Measurements from ENCODE around the gene CCND2.
A peak's percentile ranks its signal among the peaks of the same experiment; 100 is the strongest.

CCND2 gene

GRCh38 chr12:4271717-4272423 is 1.7 kb upstream of the CCND2 start:
- Histone ChIP-seq H3K9me3 (ENCODE audit: control insufficient read depth in 1 of 2, low read length in 2 of 2) (no peaks in the 10 kb centered on the region), H3K4me3 (ENCODE audit: low read depth in 1 of 2, low read length in 2 of 2) (peak overlapping the region; percentile 91 to 99), H3K27ac (ENCODE audit: low read length) (peak overlapping the region; percentile 97), H3K27me3 (ENCODE audit: low read depth, low read length) (no peaks in the 10 kb centered on the region), H3K4me1 (ENCODE audit: control insufficient read depth in 1 of 2, insufficient read depth in 2 of 2, low read length in 2 of 2) (peaks cover 12 to 19% of the 10 kb centered on the region in 2 donors), H3K36me3 (ENCODE audit: control insufficient read depth in 1 of 2, insufficient read depth in 2 of 2, low read length in 2 of 2) (peaks cover 0 to 4% of the 10 kb centered on the region in 2 donors)

- no peaks in the 10 kb centered on the region for H3K27me3 ChIP-seq (ENCODE audit: low read depth, low read length)
- peaks cover 0 to 4% of the 10 kb centered on the region in 2 donors for H3K36me3 ChIP-seq (ENCODE audit: control insufficient read depth in 1 of 2, insufficient read depth in 2 of 2, low read length in 2 of 2)
- peaks cover 20 to 27% of the 10 kb centered on the region in 2 donors for H3K4me1 ChIP-seq (ENCODE audit: control insufficient read depth in 1 of 2, insufficient read depth in 2 of 2, low read length in 2 of 2)
- no peaks in the 10 kb centered on the region for H3K9me3 ChIP-seq (ENCODE audit: control insufficient read depth in 1 of 2, low read length in 2 of 2)
- peak overlapping the region; percentile 97 for H3K27ac ChIP-seq (ENCODE audit: low read length)
- H3K4me3 ChIP-seq (ENCODE audit: low read depth in 1 of 2, low read length in 2 of 2), result peak overlapping the region; percentile 91 to 99
Measured at GRCh38 chr12:4272424-4273272, 914 bp upstream of the CCND2 start.

- Histone ChIP-seq H3K27me3 (ENCODE audit: low read depth, low read length) (no peaks in the 10 kb centered on the region), H3K4me1 (ENCODE audit: control insufficient read depth in 1 of 2, insufficient read depth in 2 of 2, low read length in 2 of 2) (peaks cover 26 to 33% of the 10 kb centered on the region in 2 donors), H3K27ac (ENCODE audit: low read length) (peak overlapping the region; percentile 97), H3K4me3 (ENCODE audit: low read depth in 1 of 2, low read length in 2 of 2) (peak overlapping the region; percentile 91 to 99), H3K36me3 (ENCODE audit: control insufficient read depth in 1 of 2, insufficient read depth in 2 of 2, low read length in 2 of 2) (peaks cover 0 to 4% of the 10 kb centered on the region in 2 donors), H3K9me3 (ENCODE audit: control insufficient read depth in 1 of 2, low read length in 2 of 2) (no peaks in the 10 kb centered on the region)
Measured at GRCh38 chr12:4273273-4273651, 300 bp upstream of the CCND2 start.

DNA sequence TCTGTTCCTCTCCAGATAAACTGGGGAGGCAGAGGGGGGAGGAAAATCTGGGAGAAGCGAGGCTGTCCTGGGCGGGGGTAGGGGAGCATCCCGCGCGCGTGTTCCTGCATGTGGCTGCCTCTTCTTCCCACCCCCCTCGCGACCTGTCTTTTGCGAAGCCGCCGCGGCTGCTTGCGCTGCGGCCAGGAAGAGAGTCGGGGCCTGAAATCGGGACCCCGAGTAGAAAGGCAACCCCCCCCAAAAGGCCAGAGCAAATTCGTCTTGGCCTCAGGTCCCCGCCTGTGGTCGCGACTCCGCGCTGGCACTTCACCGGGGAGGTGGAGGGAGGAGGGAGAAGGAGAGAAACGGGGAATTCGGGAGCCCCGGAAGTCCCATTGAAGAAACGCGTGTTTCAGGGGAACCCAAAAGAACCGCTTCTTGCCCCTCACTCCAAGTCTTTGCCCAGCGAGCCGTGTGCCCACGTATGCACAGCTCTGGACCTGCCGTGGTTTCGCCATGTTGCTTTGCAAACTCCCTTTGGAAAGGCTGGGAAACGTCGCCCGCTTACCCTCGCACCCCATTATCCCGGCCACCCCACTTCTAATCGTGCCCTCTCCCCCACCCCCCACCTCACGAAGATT is 944 bp downstream of the CCND2 start:
- Histone ChIP-seq H3K36me3 (ENCODE audit: control insufficient read depth in 1 of 2, insufficient read depth in 2 of 2, low read length in 2 of 2) (peaks cover 0 to 8% of the 10 kb centered on the region in 2 donors), H3K27me3 (ENCODE audit: low read depth, low read length) (no peaks in the 10 kb centered on the region), H3K4me3 (ENCODE audit: low read depth in 1 of 2, low read length in 2 of 2) (peak overlapping the region; percentile 91 to 99), H3K9me3 (ENCODE audit: control insufficient read depth in 1 of 2, low read length in 2 of 2) (no peaks in the 10 kb centered on the region), H3K27ac (ENCODE audit: low read length) (peak overlapping the region; percentile 97), H3K4me1 (ENCODE audit: control insufficient read depth in 1 of 2, insufficient read depth in 2 of 2, low read length in 2 of 2) (peaks cover 30 to 46% of the 10 kb centered on the region in 2 donors)

GRCh38 chr12:4275016-4275869 is 1.7 kb downstream of the CCND2 start:
- Histone ChIP-seq H3K36me3 (ENCODE audit: control insufficient read depth in 1 of 2, insufficient read depth in 2 of 2, low read length in 2 of 2) (peaks cover 2 to 15% of the 10 kb centered on the region in 2 donors), H3K9me3 (ENCODE audit: control insufficient read depth in 1 of 2, low read length in 2 of 2) (no peaks in the 10 kb centered on the region), H3K27me3 (ENCODE audit: low read depth, low read length) (no peaks in the 10 kb centered on the region), H3K4me3 (ENCODE audit: low read depth in 1 of 2, low read length in 2 of 2) (peak overlapping the region; percentile 91 to 99), H3K4me1 (ENCODE audit: control insufficient read depth in 1 of 2, insufficient read depth in 2 of 2, low read length in 2 of 2) (peaks cover 37 to 53% of the 10 kb centered on the region in 2 donors), H3K27ac (ENCODE audit: low read length) (peak overlapping the region; percentile 97)

GRCh38 chr12:4275870-4276301 is 2.3 kb downstream of the CCND2 start:
- peak overlapping the region; percentile 97 for H3K27ac ChIP-seq (ENCODE audit: low read length)
- peaks cover 43 to 59% of the 10 kb centered on the region in 2 donors for H3K4me1 ChIP-seq (ENCODE audit: control insufficient read depth in 1 of 2, insufficient read depth in 2 of 2, low read length in 2 of 2)
- no peaks in the 10 kb centered on the region for H3K9me3 ChIP-seq (ENCODE audit: control insufficient read depth in 1 of 2, low read length in 2 of 2)
- H3K27me3 ChIP-seq (ENCODE audit: low read depth, low read length), result no peaks in the 10 kb centered on the region
- peaks cover 7 to 20% of the 10 kb centered on the region in 2 donors for H3K36me3 ChIP-seq (ENCODE audit: control insufficient read depth in 1 of 2, insufficient read depth in 2 of 2, low read length in 2 of 2)
- peak overlapping the region; percentile 91 to 99 for H3K4me3 ChIP-seq (ENCODE audit: low read depth in 1 of 2, low read length in 2 of 2)

DNA sequence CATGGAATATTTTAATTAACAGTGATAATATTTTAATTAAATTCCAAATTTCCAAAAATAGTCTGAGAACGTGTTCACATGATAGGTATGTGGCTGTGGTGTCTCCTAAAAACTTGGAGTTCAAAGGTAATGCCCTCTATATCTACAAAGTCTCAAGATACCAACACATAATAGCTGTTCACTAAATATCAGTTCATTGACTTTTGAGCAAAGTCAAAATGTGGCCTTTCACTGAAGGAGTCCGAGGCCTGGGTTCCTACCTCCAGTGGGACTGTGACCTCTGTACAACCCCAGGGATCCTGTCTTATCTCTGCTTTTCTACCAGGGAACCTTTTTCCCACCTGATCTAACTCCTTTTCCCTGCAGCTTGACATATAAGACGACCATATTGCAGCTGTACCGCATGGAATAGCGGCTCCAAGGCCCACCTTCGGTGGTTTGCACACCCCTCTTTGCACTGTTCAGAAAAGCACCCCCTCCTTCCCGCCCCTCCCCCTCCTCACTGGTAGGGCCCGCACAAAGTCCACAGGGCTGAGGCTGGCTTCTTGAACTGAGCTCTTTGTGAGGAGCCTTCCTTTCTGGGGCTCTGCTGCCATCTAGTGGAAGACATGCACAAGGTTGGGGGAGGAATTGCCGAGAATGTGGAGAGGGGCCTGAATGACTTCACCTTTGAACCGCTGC is 3.1 kb downstream of the CCND2 start:
- Histone ChIP-seq H3K36me3 (ENCODE audit: control insufficient read depth in 1 of 2, insufficient read depth in 2 of 2, low read length in 2 of 2) (peaks cover 11 to 28% of the 10 kb centered on the region in 2 donors), H3K27me3 (ENCODE audit: low read depth, low read length) (no peaks in the 10 kb centered on the region), H3K4me3 (ENCODE audit: low read depth in 1 of 2, low read length in 2 of 2) (peak overlapping the region; percentile 91 to 99), H3K9me3 (ENCODE audit: control insufficient read depth in 1 of 2, low read length in 2 of 2) (no peaks in the 10 kb centered on the region), H3K27ac (ENCODE audit: low read length) (peak overlapping the region; percentile 97), H3K4me1 (ENCODE audit: control insufficient read depth in 1 of 2, insufficient read depth in 2 of 2, low read length in 2 of 2) (peaks cover 51 to 67% of the 10 kb centered on the region in 2 donors)

DNA sequence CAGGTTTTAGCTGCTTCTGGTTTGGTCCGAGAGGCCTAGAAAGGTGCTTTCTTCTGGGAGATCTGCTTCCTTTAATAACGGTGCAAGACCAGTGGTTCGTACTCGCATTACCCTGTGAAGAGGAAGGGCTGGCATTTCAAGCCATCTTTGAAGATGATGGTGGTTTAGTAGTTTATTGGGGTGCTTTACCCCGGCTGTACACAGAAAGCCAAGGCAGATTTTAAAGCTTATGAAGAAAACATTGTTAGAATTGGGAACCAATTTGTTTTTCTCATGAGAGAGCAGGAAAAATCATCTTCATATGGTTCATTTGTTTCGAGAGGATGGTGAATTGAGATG is 3.6 kb downstream of the CCND2 start:
- peaks cover 13 to 31% of the 10 kb centered on the region in 2 donors for H3K36me3 ChIP-seq (ENCODE audit: control insufficient read depth in 1 of 2, insufficient read depth in 2 of 2, low read length in 2 of 2)

GRCh38 chr12:4277857-4278256 is 4.3 kb downstream of the CCND2 start:
- Histone ChIP-seq H3K27me3 (ENCODE audit: low read depth, low read length) (no peaks in the 10 kb centered on the region), H3K4me1 (ENCODE audit: control insufficient read depth in 1 of 2, insufficient read depth in 2 of 2, low read length in 2 of 2) (peaks cover 47 to 70% of the 10 kb centered on the region in 2 donors), H3K9me3 (ENCODE audit: control insufficient read depth in 1 of 2, low read length in 2 of 2) (no peaks in the 10 kb centered on the region), H3K27ac (ENCODE audit: low read length) (no peak overlapping the region), H3K36me3 (ENCODE audit: control insufficient read depth in 1 of 2, insufficient read depth in 2 of 2, low read length in 2 of 2) (peaks cover 20 to 37% of the 10 kb centered on the region in 2 donors), H3K4me3 (ENCODE audit: low read depth in 1 of 2, low read length in 2 of 2) (no peak overlapping the region)

More for the DNA sequence above, 3.6 kb downstream of the CCND2 start:
- Histone ChIP-seq H3K4me3 (ENCODE audit: low read depth in 1 of 2, low read length in 2 of 2) (peak overlapping the region in 1 of 2 donors; percentile 91), H3K27me3 (ENCODE audit: low read depth, low read length) (no peaks in the 10 kb centered on the region), H3K27ac (ENCODE audit: low read length) (no peak overlapping the region), H3K4me1 (ENCODE audit: control insufficient read depth in 1 of 2, insufficient read depth in 2 of 2, low read length in 2 of 2) (peaks cover 51 to 70% of the 10 kb centered on the region in 2 donors), H3K9me3 (ENCODE audit: control insufficient read depth in 1 of 2, low read length in 2 of 2) (no peaks in the 10 kb centered on the region)
